GM12878 (cell line): ENCODE data around the gene ALMS1. TPM values are rescaled to one million over a fixed set of nuclear protein-coding genes. Genes with fewer than 3 reads are reported as not detected.
A peak's percentile ranks its signal among the peaks of the same experiment; 100 is the strongest.

Source experiments
- BCL3 ChIP-seq: IDR thresholded peaks from 2 replicates; pipeline ENCODE4 v1.6.1; 2011; ENCODE audit warnings: borderline replicate concordance, low read depth, mild to moderate bottlenecking, moderate library complexity, low read length; ENCODE audit not compliant: insufficient read depth, poor library complexity, severe bottlenecking
- CBFB ChIP-seq: IDR thresholded peaks from 2 replicates; pipeline ENCODE4 v1.6.1; 2016; ENCODE audit warnings: antibody characterized with exemption, low read depth
- CEBPB ChIP-seq, 2 experiments: fragments of 150-350 bp in 1 of 2; IDR thresholded peaks; 2 replicates each; pipeline ENCODE4 v1.6.1; 2012 to 2014; ENCODE audit warnings: low read depth in 2 of 2, low read length in 2 of 2, borderline replicate concordance in 1 of 2, inconsistent platforms in 1 of 2
- CREB1 ChIP-seq: IDR thresholded peaks from 2 replicates; pipeline ENCODE4 v1.6.1; 2012; ENCODE audit warnings: low read depth, mild to moderate bottlenecking, inconsistent platforms
- GATAD2B ChIP-seq: fragments of 450-650 bp; conservative IDR thresholded peaks from 2 replicates; pipeline ENCODE4 v1.6.1; 2017; ENCODE audit warnings: low read depth, mild to moderate bottlenecking, moderate library complexity
- HDGF ChIP-seq: fragments of 450-650 bp; IDR thresholded peaks from 2 replicates; pipeline ENCODE4 v1.6.1; 2016; ENCODE audit warnings: antibody characterized with exemption
- IKZF1 ChIP-seq: fragments of 450-650 bp; conservative IDR thresholded peaks from 2 replicates; pipeline ENCODE4 v1.6.1; 2017; ENCODE audit warnings: antibody characterized with exemption, mild to moderate bottlenecking
- IRF3 ChIP-seq: fragments of 450-650 bp; IDR thresholded peaks from 2 replicates; pipeline ENCODE4 v1.6.1; 2014; ENCODE audit warnings: mild to moderate bottlenecking
- JUND ChIP-seq: IDR thresholded peaks from 2 replicates; pipeline ENCODE4 v1.6.1; 2012; ENCODE audit warnings: low read depth, mild to moderate bottlenecking, low read length, improper control_type of control experiment, moderate library complexity
- MTA2 ChIP-seq: fragments of 450-650 bp; IDR thresholded peaks from 2 replicates; pipeline ENCODE4 v1.6.1; 2016; ENCODE audit warnings: low read depth, mild to moderate bottlenecking, moderate library complexity
- NBN ChIP-seq: fragments of 450-650 bp; IDR thresholded peaks from 2 replicates; pipeline ENCODE4 v1.6.1; 2016
- PRDM15 ChIP-seq: fragments of 450-650 bp; formaldehyde crosslinking; IDR thresholded peaks from 2 replicates; pipeline ENCODE4 v1.4.0; 2020; ENCODE audit warnings: mild to moderate bottlenecking, moderate library complexity
- RCOR1 ChIP-seq: conservative IDR thresholded peaks from 2 replicates; pipeline ENCODE4 v1.6.1; 2012; ENCODE audit warnings: low read depth, low read length, improper control_type of control experiment
- SMC3 ChIP-seq: IDR thresholded peaks from 2 replicates; pipeline ENCODE4 v1.6.1; 2011; ENCODE audit warnings: low read length, improper control_type of control experiment, borderline replicate concordance
- SPI1 ChIP-seq: IDR thresholded peaks from 2 replicates; pipeline ENCODE4 v1.6.1; 2011; ENCODE audit warnings: low read depth, mild to moderate bottlenecking, low read length, moderate library complexity, borderline replicate concordance; ENCODE audit not compliant: insufficient read depth
- STAT3 ChIP-seq: IDR thresholded peaks from 2 replicates; pipeline ENCODE4 v1.6.1; 2011; ENCODE audit warnings: low read depth, low read length, improper control_type of control experiment
- USF2 ChIP-seq: IDR thresholded peaks from 2 replicates; pipeline ENCODE4 v1.6.1; 2011; ENCODE audit warnings: low read depth, low read length, improper control_type of control experiment, borderline replicate concordance
- ZNF687 ChIP-seq: fragments of 450-650 bp; IDR thresholded peaks from 2 replicates; pipeline ENCODE4 v1.6.1; 2017; ENCODE audit warnings: mild to moderate bottlenecking, moderate library complexity
- polyA plus RNA-seq, 11 experiments: library from polyadenylated mRNA; depleted of rRNA in 4 of 11; unstranded in 6 of 11; stranded (reverse) in 5 of 11; fragments of >200 nt; fragmentation: Nextera tagmentation in 4 of 11; fragmentation: Illumina TruSeq in 1 of 11; extraction: Ambion mirVana in 4 of 11; extraction: Trizol in 1 of 11; gene quantifications; 1 replicate in 1 of 11; 2 replicates in 10 of 11; pipeline versions ENCODE4 v1.2.1 to v1.2.3, GENCODE V29; 2011 to 2016; ENCODE audit warnings: inconsistent platforms in 2 of 11, missing spikeins in 2 of 11, low read depth in 1 of 11
- total RNA-seq, 4 experiments: library from RNA; depleted of rRNA in 3 of 4; stranded (reverse); fragments of >200 nt in 3 of 4; fragmentation: Illumina TruSeq in 1 of 4; extraction: Trizol in 1 of 4; gene quantifications; 2 replicates each; pipeline versions ENCODE4 v1.2.1 to v1.2.3, GENCODE V29; 2013 to 2021

ALMS1 gene
- total and polyA plus RNA-seq, 10 of the 15 experiments (the other 5 are each of a cell fraction or from before 2014, with no cell fraction given) = 1.1 to 25.8 (median 10.6) TPM

GRCh38 chr2:73385504-73386341 is at the start of gene ALMS1 (continued):
- TF ChIP-seq PRDM15 (no peak), SMC3 (no peak), BCL3 (no peak), IKZF1 (peak; percentile 78), HDGF (peak; percentile 88; the same call in 1 of the 2 replicates), IRF3 (no peak), RCOR1 (no peak), MTA2 (no peak), CEBPB (IDR thresholded peaks at IDR 0.05; ENCODE audit: borderline replicate concordance in 1 of 2, low read depth in 2 of 2, low read length in 2 of 2) (no peak), GATAD2B (peak; percentile 52; the same call in 1 of the 2 replicates), CREB1 (peak; percentile 61; the same call in 1 of the 2 replicates), ZNF687 (no peak), NBN (peak; percentile 72; the same call in 1 of the 2 replicates), CBFB (no peak), USF2 (no peak), JUND (no peak), SPI1 (no peak), STAT3 (no peak)
